Fibroblast of lung (primary cell): Measurements from ENCODE around the gene NLE1.

Source experiments
- CTCF ChIP-seq, 2 donors: IDR thresholded peaks in 1 of 2; conservative IDR thresholded peaks in 1 of 2; 1 replicate in 1 of 2; 2 replicates in 1 of 2; pipeline ENCODE4 v1.5.1; 2011 to 2012; ENCODE audit warnings: low read length in 2 of 2, control low read depth in 1 of 2, inconsistent platforms in 1 of 2, low read depth in 1 of 2, mild to moderate bottlenecking in 1 of 2
- EZH2 ChIP-seq: IDR thresholded peaks from 2 replicates; pipeline ENCODE4 v1.5.1; 2012; ENCODE audit warnings: low read length, control low read depth, mild to moderate bottlenecking; ENCODE audit errors: missing control alignments

GRCh38 chr17:35184274-35184673 lies 42.2 kb upstream of the NLE1 start:
- no peak for TF ChIP-seq CTCF (conservative IDR thresholded peaks at IDR 0.05 in 1 of 2, IDR thresholded peaks at IDR 0.05 in 1 of 2; ENCODE audit: low read depth in 1 of 2, low read length in 2 of 2)
- TF ChIP-seq EZH2 = no peak
